BE2C (cell line): ENCODE measurements around the gene LRP5.

Source experiments
- DNase-seq: peaks from one replicate; pipeline ENCODE4 v3.0.0-alpha.2; 2020
- H3K27me3 ChIP-seq: fragments of 250-450 bp; sonication (Bioruptor Pico); 2 replicates; pipeline ENCODE4 v1.5.1; 2020; ENCODE audit warnings: mild to moderate bottlenecking
- H3K36me3 ChIP-seq: fragments of 250-450 bp; sonication (Bioruptor Pico); 2 replicates; pipeline ENCODE4 v1.5.1; 2020; ENCODE audit warnings: mild to moderate bottlenecking
- H3K4me1 ChIP-seq: fragments of 250-450 bp; sonication (Bioruptor Pico); 2 replicates; pipeline ENCODE4 v1.5.1; 2020
- H3K4me3 ChIP-seq: 2 replicates; pipeline ENCODE4 v1.5.1; 2011; ENCODE audit warnings: low read depth, low read length
- H3K9me3 ChIP-seq: fragments of 250-450 bp; sonication (Bioruptor Pico); 2 replicates; pipeline ENCODE4 v1.5.1; 2020
- CTCF ChIP-seq: IDR thresholded peaks from 2 replicates; pipeline ENCODE4 v1.5.1; 2012; ENCODE audit warnings: mild to moderate bottlenecking, low read depth, low read length

Gene LRP5

GRCh38 chr11:68315171-68315920 is 3.0 kb downstream of the LRP5 start:
- no peak for DNase-seq
- peaks cover 12% of the 10 kb centered on the region for H3K4me1 ChIP-seq
- H3K4me3 ChIP-seq: peak overlapping the region; percentile 82
- H3K36me3 ChIP-seq: peaks cover 5% of the 10 kb centered on the region; the same call in 1 of the 2 replicates
- TF ChIP-seq CTCF: no peak
- no peaks in the 10 kb centered on the region for H3K9me3 ChIP-seq
- H3K27me3 ChIP-seq: no peaks in the 10 kb centered on the region

GRCh38 chr11:68317147-68317785 is 4.9 kb downstream of the LRP5 start:
- peaks cover 12% of the 10 kb centered on the region for H3K4me1 ChIP-seq
- no peak overlapping the region for H3K4me3 ChIP-seq
- no peak for TF ChIP-seq CTCF
- no peaks in the 10 kb centered on the region for H3K27me3 ChIP-seq
- H3K9me3 ChIP-seq: no peaks in the 10 kb centered on the region
- H3K36me3 ChIP-seq: peaks cover 5% of the 10 kb centered on the region; the same call in 1 of the 2 replicates
- no peak for DNase-seq

- no peak for TF ChIP-seq CTCF
- no peak for DNase-seq
- Histone ChIP-seq H3K9me3 (no peaks in the 10 kb centered on the region), H3K36me3 (no peaks in the 10 kb centered on the region), H3K27me3 (no peaks in the 10 kb centered on the region), H3K4me1 (no peaks in the 10 kb centered on the region), H3K4me3 (no peak overlapping the region)
Observed at GRCh38 chr11:68321293-68322051, 9.1 kb downstream of the LRP5 start.

GRCh38 chr11:68322052-68322430 is 9.7 kb downstream of the LRP5 start:
- no peaks in the 10 kb centered on the region for H3K27me3 ChIP-seq
- H3K4me1 ChIP-seq: no peaks in the 10 kb centered on the region
- H3K36me3 ChIP-seq: no peaks in the 10 kb centered on the region
- H3K4me3 ChIP-seq: no peak overlapping the region
- no peak for DNase-seq
- H3K9me3 ChIP-seq: no peaks in the 10 kb centered on the region
- TF ChIP-seq CTCF: no peak

- H3K9me3 ChIP-seq: no peaks in the 10 kb centered on the region
- H3K36me3 ChIP-seq: no peaks in the 10 kb centered on the region
- H3K4me3 ChIP-seq: no peak overlapping the region
- H3K27me3 ChIP-seq: no peaks in the 10 kb centered on the region
- no peak for DNase-seq
- TF ChIP-seq CTCF: no peak
- H3K4me1 ChIP-seq: peaks cover 14% of the 10 kb centered on the region
Observed at GRCh38 chr11:68324241-68324640, 11.8 kb downstream of the LRP5 start.
